GM12873 (cell line): ENCODE results near the gene AIP.

Source experiments
- TF ChIP-seq, protein P1 (sequence below): IDR thresholded peaks from 2 replicates; pipeline ENCODE4 v1.5.1; 2012; ENCODE audit warnings: low read depth, mild to moderate bottlenecking, moderate library complexity, low read length, control low read depth; ENCODE audit not compliant: insufficient read depth; ENCODE audit errors: missing control alignments

Gene AIP

DNA sequence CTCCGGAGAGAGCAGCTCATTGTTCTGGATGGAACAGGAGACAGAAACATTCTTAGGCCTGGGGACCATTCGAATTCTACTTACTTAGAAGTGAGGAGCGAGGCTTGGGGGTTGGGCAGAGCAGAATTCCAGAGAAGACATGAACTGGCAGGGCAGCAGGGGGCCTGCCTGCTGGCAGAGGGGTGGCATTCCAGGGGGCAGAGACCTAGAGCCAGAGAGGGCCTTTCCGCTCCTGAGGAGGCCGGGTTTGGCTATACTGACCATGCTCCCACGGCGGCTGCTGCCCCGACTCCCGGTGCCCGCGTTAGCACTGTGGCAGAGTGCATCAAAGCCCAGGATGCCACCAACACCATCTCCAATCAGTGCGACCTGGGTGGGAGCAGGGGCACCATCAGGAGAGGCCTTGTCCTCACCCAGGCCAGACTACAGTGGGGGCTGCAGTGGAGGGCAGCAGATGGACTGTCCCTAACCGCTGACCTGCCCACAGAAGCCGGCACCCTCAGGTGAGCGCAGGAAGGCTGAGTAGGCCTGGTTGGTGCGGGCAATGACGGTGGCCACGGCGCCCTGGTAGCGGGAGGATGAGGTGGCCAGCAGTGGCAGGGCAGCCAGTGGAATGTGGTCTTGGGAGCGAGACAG, 14.9 kb downstream of the AIP start:
- TF ChIP-seq, protein P1, sequence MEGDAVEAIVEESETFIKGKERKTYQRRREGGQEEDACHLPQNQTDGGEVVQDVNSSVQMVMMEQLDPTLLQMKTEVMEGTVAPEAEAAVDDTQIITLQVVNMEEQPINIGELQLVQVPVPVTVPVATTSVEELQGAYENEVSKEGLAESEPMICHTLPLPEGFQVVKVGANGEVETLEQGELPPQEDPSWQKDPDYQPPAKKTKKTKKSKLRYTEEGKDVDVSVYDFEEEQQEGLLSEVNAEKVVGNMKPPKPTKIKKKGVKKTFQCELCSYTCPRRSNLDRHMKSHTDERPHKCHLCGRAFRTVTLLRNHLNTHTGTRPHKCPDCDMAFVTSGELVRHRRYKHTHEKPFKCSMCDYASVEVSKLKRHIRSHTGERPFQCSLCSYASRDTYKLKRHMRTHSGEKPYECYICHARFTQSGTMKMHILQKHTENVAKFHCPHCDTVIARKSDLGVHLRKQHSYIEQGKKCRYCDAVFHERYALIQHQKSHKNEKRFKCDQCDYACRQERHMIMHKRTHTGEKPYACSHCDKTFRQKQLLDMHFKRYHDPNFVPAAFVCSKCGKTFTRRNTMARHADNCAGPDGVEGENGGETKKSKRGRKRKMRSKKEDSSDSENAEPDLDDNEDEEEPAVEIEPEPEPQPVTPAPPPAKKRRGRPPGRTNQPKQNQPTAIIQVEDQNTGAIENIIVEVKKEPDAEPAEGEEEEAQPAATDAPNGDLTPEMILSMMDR, result no peak

DNA sequence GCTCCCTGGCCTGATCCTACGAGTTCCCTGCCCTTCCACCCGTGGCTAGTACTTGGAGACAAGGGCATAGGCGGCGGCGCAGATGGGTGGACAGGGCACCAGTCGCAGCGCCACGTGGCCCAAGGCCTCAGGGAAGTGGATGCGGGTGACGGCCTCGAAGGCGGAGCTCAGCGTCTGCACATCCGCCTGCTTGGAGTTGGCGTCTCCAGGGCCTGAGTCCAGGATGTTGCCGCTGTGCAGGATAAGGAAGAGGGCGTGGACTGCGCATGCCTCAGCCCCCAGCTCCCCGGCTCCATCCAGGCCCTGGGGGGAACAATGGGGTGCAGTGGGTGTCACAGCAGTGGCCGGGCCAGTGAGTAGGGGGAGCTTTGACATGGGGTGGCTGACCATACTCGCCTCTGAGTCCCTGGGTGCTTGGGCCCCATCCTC, 15.7 kb downstream of the AIP start:
- TF ChIP-seq, protein P1, result no peak

DNA sequence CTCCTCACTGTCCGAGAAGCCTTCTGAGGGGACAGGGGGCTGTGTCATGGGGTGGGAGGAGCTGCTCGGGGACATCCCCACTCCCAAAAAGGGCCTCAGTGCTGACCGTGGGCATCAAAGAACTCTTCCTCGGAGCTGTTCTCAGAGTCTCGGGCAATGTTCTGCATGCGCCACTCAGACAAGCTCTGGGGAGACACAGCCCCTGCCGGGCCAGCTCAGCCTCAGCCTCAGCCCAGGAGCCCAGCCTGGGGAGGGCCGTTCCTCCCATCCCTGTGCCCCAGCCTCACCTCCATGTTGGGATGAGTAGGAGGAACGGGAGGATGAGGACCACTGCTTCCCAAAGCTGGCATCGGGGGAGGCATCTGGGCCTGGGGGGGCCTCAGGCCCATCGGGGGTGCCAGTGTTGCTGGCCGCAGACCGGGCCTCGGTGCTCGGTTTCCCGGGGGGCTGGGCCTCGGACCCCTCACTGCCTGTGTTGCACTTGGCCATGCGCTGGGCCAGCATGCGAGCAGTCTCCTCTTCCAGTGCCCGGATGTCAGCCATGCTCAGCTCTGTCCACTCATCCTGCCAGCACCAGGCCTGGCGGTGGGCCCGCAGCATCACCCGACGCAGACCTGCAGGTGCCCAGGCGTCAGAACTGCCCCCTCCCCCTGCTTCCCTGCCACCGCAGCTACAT, 17.1 kb downstream of the AIP start:
- TF ChIP-seq, protein P1, result no peak

DNA sequence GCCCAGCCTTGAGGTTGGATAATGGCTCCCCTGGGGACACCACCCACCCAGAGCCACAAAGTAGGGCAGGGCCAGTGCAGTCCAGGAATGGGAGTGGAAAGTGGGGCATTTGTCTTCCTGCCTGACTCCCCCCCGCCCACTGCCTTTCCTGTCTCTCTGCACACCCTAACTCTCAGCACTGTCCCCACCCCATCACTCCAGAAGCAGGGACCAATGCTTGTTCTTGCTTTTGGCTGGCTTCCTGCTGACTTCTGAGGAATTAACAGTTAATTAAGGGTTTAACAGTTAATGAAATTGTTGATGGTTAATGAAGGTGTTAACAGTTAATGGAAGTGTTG, 17.6 kb downstream of the AIP start:
- TF ChIP-seq, protein P1, result no peak

DNA sequence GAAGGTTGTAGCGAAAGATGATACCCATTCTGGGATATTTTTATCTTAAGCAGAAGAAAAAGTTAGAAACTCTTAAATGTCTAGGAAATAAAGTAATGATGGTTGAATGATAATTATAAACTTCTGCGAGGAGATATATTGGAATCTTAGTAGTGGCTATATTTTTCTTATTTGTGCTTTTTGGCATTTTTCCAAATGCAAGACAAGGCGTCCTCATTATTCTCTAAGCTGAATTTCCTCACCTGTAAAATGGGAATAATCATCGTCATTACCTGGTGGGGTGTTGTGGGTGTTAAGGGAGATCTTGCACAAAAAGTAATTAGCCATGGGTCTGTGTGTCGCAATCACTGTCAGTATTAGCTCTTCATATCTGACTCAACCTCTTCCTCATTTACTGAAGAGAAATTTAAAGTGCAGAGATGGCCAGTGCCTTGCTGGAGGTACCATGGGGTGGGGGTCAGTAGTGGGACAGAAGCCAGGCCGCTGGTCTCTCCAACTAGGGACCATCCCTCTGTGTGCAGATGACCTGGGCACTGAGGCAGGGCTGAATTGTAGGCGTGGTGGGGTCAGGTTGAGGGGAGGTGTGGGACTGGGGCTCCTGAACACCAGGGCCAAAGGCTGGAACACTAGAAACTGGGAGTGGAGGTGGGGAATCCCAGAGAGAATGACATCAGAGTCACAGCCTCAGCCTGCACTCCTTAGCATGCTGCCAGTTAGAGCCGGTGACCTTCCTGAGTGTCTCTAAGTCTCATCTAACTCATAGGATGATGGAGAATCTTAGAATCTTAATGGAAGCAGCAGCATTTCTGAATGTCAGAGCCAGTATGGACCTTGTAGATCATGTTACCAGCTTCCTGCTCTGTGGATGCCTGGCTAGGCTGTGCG, 18.2 kb downstream of the AIP start:
- TF ChIP-seq, protein P1, result no peak

DNA sequence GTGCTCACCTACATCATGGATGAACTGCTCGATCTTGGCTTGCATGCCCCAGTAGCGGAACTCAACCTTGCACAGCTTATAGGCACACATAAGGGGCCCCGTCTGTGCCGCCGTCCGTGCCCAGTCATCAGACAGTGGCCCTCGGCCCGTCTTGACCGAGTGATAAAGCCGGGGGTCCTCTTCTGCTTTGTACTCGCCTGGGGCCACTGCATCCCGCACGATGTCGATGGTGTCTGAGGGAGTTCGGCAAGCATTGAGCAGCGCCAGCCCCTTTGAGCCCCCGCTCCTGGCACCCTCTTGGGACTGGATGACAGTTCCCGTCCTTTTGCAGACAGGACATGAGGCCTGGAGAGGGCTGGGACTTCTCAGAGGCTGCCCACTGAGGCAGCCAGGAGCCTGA, 19.0 kb downstream of the AIP start:
- TF ChIP-seq, protein P1, result no peak
